GM18511 (cell line): ENCODE measurements around the gene CCNY.

ENCODE experiments used
- ATAC-seq: cut with Tn5 transposase; IDR thresholded peaks from one replicate; pipeline ENCODE4 v1.9.1; 2021; ENCODE audit warnings: mild to moderate bottlenecking, moderate library complexity; ENCODE audit not compliant: unreplicated experiment

CCNY gene

GRCh38 chr10:35467186-35467585, 130.9 kb downstream of the CCNY start:
- no peak for ATAC-seq

- no peak for ATAC-seq
Measured at GRCh38 chr10:35470248-35470924, 134.1 kb downstream of the CCNY start.

GRCh38 chr10:35470925-35471315, 134.6 kb downstream of the CCNY start:
- no peak for ATAC-seq

GRCh38 chr10:35471435-35471834, 135.1 kb downstream of the CCNY start:
- ATAC-seq, result no peak

- ATAC-seq, result no peak
Measured at GRCh38 chr10:35480142-35480541, 143.8 kb downstream of the CCNY start.

GRCh38 chr10:35481413-35481812, 145.1 kb downstream of the CCNY start:
- no peak for ATAC-seq

- ATAC-seq, result no peak
Measured at GRCh38 chr10:35486297-35486990, 150.1 kb downstream of the CCNY start.

GRCh38 chr10:35487336-35488034, 151.2 kb downstream of the CCNY start:
- ATAC-seq, result no peak

GRCh38 chr10:35488228-35488627, 151.9 kb downstream of the CCNY start:
- ATAC-seq, result no peak

GRCh38 chr10:35492386-35493195, 156.3 kb downstream of the CCNY start:
- no peak for ATAC-seq

GRCh38 chr10:35493196-35494118, 157.1 kb downstream of the CCNY start:
- no peak for ATAC-seq

GRCh38 chr10:35495521-35496119, 159.3 kb downstream of the CCNY start:
- peak; percentile 73 for ATAC-seq

- ATAC-seq, result no peak
Measured at GRCh38 chr10:35497909-35498308, 161.6 kb downstream of the CCNY start.

- ATAC-seq, result peak; percentile 74
Measured at GRCh38 chr10:35498693-35499092, 162.4 kb downstream of the CCNY start.

- no peak for ATAC-seq
Measured at GRCh38 chr10:35501923-35502322, 165.6 kb downstream of the CCNY start.

- ATAC-seq, result no peak
Measured at GRCh38 chr10:35502692-35503091, 166.4 kb downstream of the CCNY start.

- ATAC-seq, result no peak
Measured at GRCh38 chr10:35503578-35503977, 167.3 kb downstream of the CCNY start.

GRCh38 chr10:35504132-35504531, 167.8 kb downstream of the CCNY start:
- ATAC-seq, result no peak

- no peak for ATAC-seq
Measured at GRCh38 chr10:35505241-35505873, 169.0 kb downstream of the CCNY start.
